ENCODE results near the gene ABHD2. TPM values are rescaled to one million over a fixed set of nuclear protein-coding genes. Genes with fewer than 3 reads are reported as not detected.
A peak's percentile ranks its signal among the peaks of the same experiment; 100 is the strongest.
"Not testable (repeated sequence)": the region's sequence is repeated elsewhere in the genome, so short reads cannot be mapped to it uniquely, and the experiment has no call there.

ABHD2 gene
- total and polyA plus RNA-seq, 4 donors: 47.1 to 75.7 (median 65.2) TPM

DNA sequence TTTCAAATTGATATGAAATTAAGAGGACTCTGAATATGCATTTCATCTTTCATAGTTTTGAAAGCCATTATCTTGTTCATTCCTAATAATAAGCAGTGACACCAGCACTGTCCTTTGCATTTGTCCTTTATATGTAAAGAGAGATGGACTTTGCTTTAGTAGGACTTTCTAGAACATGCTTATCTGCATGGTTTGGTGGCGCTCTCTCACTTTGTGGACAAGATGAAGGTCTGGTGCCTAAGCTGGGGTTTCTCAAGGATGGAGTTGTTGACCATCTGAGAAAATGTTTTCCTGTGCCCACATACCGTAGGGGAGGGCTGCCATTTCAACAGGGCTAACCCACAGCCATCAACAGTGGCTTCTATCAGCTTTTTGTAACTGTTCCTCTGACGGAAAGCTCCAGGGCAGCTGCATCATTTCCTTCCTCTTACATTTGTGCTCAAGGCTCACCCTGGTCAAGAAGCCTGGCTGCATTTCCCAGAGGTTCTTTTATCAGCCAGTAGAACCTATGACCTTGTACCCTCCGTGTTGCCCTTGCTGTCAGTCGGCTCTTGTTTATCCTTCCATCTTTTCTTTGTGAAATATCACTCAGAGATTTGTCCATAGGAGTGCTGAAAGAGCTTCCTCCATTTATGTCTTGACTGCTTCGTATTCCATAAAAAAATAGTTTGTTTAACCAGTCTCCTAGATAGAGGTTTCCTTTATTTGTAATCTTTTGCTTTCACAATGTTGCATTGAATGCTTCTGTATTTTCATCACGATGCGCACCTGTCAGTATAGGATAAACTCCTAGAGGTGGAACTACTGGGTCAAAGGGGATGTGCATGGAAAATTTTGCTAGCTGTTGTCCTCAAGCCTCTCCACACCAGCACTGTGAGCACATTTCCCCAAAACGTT lies 44.6 kb downstream of the ABHD2 start:
- no peaks in the 10 kb centered on the region for H3K9me3 ChIP-seq (ENCODE audit: control insufficient read depth, insufficient read depth, low read length)
- no peak overlapping the region for H3K4me3 ChIP-seq (ENCODE audit: low read depth, low read length)
- no peak for DNase-seq (ENCODE audit: low read depth in 4 of 6, low spot score in 6 of 6)
- H3K27me3 ChIP-seq (ENCODE audit: control insufficient read depth, insufficient read depth, low read length): no peaks in the 10 kb centered on the region
- WGBS (ENCODE audit: insufficient coverage): 72% methylated on average over 3 of the region's 9 CpGs
- H3K36me3 ChIP-seq (ENCODE audit: control insufficient read depth, insufficient read depth, low read length): peaks cover 2% of the 10 kb centered on the region
- peak overlapping the region; percentile 4 for H3K27ac ChIP-seq (ENCODE audit: low read depth, low read length)
- peaks cover 10% of the 10 kb centered on the region for H3K4me1 ChIP-seq (ENCODE audit: control insufficient read depth, insufficient read depth, low read length)

DNA sequence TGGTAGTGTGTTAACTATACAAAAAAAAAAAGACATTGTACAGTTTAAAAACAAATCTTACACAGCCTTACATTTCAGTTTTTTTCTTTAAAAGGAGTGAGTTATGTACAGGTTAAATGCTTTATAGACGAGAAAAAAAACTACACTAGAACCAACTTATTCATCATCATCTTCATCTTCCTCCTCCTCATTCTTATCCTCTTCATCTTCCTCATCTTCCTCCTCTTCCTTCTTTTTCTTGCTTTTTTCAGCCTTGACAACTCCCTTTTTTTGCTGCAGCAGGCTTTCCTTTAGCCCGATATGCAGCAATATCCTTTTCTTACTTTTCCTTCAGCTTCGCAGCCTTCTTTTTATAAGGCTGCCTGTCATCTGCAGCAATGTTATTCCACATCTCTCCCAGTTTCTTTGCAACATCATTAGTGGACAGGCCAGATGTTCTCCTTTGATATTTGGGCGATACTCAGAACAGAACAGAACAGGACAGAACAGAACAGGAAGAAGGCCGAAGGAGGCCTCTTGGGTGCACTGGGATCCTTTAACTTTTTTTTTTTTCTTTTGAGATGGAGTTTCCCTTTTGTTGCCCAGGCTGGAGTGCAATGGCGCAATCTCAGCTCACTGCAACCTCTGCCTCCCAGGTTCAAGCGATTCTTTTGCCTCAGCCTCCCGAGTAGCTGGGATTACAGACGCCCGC lies 47.3 kb downstream of the ABHD2 start:
- DNase-seq (ENCODE audit: low read depth in 4 of 6, low spot score in 6 of 6); H3K27ac ChIP-seq (ENCODE audit: low read depth, low read length): not testable (repeated sequence)

DNA sequence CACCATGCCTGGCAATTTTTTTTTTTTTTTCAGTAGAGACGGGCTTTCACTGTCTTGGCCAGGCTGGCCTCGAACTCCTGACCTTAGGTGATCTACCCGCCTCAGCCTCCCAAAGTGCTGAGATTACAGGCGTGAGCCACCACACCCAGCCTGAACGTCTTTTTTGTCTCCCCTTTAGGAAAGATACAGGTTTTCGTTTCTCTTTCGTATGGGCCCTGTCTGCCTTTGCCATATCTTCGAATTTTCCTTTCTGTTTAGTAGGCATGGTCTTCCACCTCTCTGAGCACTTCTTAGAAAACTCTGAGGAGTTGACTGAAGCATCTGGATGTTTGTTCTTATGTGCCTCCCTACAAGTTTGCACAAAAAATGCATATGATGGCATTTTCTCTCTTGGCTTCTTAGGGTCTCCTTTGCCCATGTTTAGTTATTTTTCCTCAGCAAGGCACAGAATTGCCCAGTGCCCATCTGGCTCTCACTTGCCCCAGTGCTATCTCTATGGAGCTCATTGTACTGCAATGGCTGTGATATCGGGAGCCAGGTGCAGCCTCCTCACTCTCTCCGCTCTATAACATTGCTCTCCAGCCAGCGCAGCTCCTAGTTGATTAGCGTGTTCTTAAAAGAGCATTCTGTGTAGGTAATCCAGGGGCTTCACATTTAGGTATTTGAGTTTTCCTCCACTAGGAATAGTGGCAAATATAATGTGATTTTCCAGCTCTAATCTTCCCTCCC lies 48.0 kb downstream of the ABHD2 start:
- H3K4me3 ChIP-seq (ENCODE audit: low read depth, low read length): no peak overlapping the region
- peaks cover 5% of the 10 kb centered on the region for H3K36me3 ChIP-seq (ENCODE audit: control insufficient read depth, insufficient read depth, low read length)
- H3K4me1 ChIP-seq (ENCODE audit: control insufficient read depth, insufficient read depth, low read length): peaks cover 31% of the 10 kb centered on the region
- no peak for DNase-seq (ENCODE audit: low read depth in 4 of 6, low spot score in 6 of 6)
- 77% methylated on average over 4 of the region's 12 CpGs for WGBS (ENCODE audit: insufficient coverage)
- H3K9me3 ChIP-seq (ENCODE audit: control insufficient read depth, insufficient read depth, low read length): no peaks in the 10 kb centered on the region
- peak overlapping the region; percentile 61 for H3K27ac ChIP-seq (ENCODE audit: low read depth, low read length)
- H3K27me3 ChIP-seq (ENCODE audit: control insufficient read depth, insufficient read depth, low read length): no peaks in the 10 kb centered on the region

More for the DNA sequence above, 47.3 kb downstream of the ABHD2 start:
- 93% methylated on average over 6 of the region's 10 CpGs for WGBS (ENCODE audit: insufficient coverage)
- peaks cover 26% of the 10 kb centered on the region for H3K4me1 ChIP-seq (ENCODE audit: control insufficient read depth, insufficient read depth, low read length)
- not testable (repeated sequence) for H3K36me3 ChIP-seq (ENCODE audit: control insufficient read depth, insufficient read depth, low read length); H3K9me3 ChIP-seq (ENCODE audit: control insufficient read depth, insufficient read depth, low read length); H3K4me3 ChIP-seq (ENCODE audit: low read depth, low read length); H3K27me3 ChIP-seq (ENCODE audit: control insufficient read depth, insufficient read depth, low read length)

DNA sequence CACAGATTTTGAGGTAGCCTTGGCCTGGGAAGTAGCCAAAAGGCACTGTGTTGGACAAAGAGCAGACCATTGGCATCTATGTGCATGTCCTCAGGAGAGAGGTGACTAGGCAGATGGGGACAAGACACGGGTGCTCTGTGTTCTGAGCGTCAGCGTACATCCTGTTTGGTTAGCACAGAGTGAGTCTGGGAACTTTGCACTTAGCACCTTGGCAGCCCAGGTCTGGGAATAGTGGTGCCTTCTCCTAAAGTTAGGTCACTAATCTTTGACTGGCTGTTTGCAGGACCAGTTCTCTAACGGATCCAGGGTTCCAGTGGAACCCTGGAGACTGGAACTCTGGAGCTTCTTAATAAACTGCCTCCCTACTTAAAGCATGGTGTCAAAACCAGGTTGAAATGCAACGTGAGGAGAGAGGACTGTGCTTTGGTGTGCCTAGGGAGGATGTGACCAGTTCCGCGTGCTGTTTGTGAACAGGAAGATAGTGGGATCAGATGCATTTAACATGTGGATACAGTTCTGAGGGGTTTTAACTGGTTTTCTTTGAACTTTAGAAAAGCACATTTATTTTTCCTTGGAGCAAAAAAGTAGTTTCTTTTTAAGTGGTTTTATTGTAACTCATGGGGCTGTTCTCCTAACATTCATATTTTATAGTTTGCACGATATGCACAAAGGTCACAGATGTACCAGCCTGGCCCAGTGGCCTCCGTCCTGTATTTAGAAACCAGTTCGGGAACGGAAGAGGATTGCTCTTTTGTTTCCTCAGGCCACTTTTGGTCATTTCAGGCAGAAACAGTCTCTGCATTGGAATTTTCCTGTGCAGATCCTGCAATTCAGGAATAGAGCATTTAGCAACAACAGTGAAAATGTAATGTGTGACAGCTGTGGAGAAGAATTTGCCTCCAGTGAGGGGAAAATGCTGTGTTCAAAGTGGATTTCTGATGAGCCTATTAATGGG lies 48.8 kb downstream of the ABHD2 start:
- 71% methylated on average over 10 of the region's 11 CpGs for WGBS (ENCODE audit: insufficient coverage)
- peak overlapping the region; percentile 72 for H3K27ac ChIP-seq (ENCODE audit: low read depth, low read length)
- no peaks in the 10 kb centered on the region for H3K27me3 ChIP-seq (ENCODE audit: control insufficient read depth, insufficient read depth, low read length)
- H3K36me3 ChIP-seq (ENCODE audit: control insufficient read depth, insufficient read depth, low read length): peaks cover 8% of the 10 kb centered on the region
- H3K9me3 ChIP-seq (ENCODE audit: control insufficient read depth, insufficient read depth, low read length): no peaks in the 10 kb centered on the region
- no peak for DNase-seq (ENCODE audit: low read depth in 4 of 6, low spot score in 6 of 6)
- no peak overlapping the region for H3K4me3 ChIP-seq (ENCODE audit: low read depth, low read length)
- peaks cover 31% of the 10 kb centered on the region for H3K4me1 ChIP-seq (ENCODE audit: control insufficient read depth, insufficient read depth, low read length)

DNA sequence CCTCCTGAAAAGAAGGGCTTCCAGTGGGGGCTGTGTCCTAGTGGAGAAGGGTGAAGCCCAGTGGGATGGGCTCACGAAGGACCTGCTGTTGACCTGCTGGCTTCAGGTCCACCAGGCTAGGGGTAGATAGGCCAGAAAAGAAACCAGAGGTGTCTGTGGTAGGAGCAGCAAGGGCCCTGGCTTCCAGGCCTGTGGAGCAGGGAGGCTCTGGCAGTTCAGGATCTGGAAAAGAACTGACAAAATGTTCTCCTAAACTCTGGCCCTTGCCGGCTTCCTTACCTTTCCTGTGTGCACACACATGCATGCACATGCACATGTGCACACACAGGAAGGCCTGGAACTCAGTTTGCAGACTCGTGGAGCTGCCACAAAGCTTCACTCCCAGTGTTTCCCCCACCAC lies 49.7 kb downstream of the ABHD2 start:
- WGBS (ENCODE audit: insufficient coverage): 100% methylated on average over 2 of the region's 3 CpGs
- no peak for DNase-seq (ENCODE audit: low read depth in 4 of 6, low spot score in 6 of 6)
- Histone ChIP-seq H3K36me3 (ENCODE audit: control insufficient read depth, insufficient read depth, low read length) (peaks cover 8% of the 10 kb centered on the region), H3K9me3 (ENCODE audit: control insufficient read depth, insufficient read depth, low read length) (no peaks in the 10 kb centered on the region), H3K27ac (ENCODE audit: low read depth, low read length) (peak overlapping the region; percentile 72), H3K27me3 (ENCODE audit: control insufficient read depth, insufficient read depth, low read length) (no peaks in the 10 kb centered on the region), H3K4me3 (ENCODE audit: low read depth, low read length) (no peak overlapping the region), H3K4me1 (ENCODE audit: control insufficient read depth, insufficient read depth, low read length) (peaks cover 34% of the 10 kb centered on the region)

DNA sequence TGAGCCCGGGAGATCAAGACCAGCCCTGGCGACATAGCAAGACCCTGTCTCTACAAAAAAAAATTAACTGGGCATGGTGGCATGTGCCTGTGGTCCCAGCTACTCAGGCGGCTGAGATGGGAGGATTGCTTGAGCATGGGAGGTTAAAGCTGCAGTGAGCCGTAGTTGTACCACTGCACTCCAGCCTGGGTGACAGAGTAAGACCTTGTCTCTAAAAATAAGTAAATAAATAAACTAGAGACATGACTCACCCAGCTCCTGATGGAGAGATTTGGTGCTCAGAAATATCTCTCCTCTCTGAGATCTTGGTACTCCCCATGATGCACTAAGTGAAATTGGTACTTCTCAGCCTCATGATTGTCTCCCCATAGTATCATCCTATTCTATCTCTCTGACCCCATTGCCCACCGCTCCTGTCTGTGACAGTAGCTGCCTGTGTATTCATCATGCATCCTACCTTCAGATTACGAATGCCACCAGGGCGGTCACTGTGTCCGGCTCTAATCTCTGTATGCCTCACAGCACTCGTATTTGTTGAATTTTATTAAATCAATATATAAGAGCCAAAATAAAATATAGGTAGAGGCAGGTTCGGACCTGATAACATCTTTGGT lies 50.9 kb downstream of the ABHD2 start:
- Histone ChIP-seq H3K27ac (ENCODE audit: low read depth, low read length) (peak overlapping the region; percentile 30), H3K4me3 (ENCODE audit: low read depth, low read length) (no peak overlapping the region), H3K27me3 (ENCODE audit: control insufficient read depth, insufficient read depth, low read length) (no peaks in the 10 kb centered on the region), H3K36me3 (ENCODE audit: control insufficient read depth, insufficient read depth, low read length) (peaks cover 8% of the 10 kb centered on the region), H3K4me1 (ENCODE audit: control insufficient read depth, insufficient read depth, low read length) (peaks cover 34% of the 10 kb centered on the region), H3K9me3 (ENCODE audit: control insufficient read depth, insufficient read depth, low read length) (no peaks in the 10 kb centered on the region)
- DNase-seq (ENCODE audit: low read depth in 4 of 6, low spot score in 6 of 6): no peak
- WGBS (ENCODE audit: insufficient coverage): 94% methylated on average over 2 of the region's 10 CpGs

DNA sequence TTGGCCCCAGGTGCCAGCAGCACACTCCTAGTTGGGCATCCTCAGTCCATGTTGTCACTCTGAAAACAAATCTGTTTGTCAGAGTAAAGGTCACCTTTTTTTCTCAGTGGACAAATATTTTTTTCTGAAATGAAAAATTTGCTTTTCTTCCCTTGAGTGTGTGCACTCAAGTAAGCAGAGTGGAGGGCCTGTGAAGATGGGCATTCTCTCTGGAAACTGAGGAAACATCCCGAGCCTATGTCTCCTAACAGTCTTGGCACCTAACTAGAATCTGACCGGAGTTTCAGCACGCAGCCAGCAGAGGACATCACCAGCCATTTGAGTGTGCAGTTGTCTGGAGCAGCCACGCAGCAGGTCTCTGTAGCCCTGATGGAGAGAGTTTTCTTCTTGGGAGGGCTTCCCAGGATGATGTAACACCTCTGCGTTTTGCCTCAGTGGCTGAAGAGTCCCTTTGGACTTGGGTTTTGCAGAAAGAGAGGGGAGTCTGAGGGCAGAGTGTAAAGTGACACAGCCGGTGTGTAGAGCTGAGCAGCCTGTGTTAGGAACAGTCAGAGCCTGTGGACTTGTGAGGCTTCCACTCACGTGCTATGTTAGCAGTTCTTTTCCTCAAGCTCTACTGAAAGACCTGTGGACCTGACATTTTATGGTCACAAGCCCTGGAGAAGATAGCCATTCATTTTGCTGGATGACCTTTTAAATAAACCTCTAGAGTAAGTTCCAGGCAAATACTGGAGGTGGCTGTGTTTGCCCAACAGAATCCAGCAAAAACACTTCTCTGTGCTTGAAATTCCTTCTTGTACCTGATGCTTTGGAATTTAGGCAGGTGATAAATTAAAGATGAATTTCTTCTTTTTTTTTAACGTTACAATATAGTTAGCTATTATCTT lies 51.6 kb downstream of the ABHD2 start:
- DNase-seq (ENCODE audit: low read depth in 4 of 6, low spot score in 6 of 6): peak in 2 of 6 donors; percentile 36 to 42
- H3K4me1 ChIP-seq (ENCODE audit: control insufficient read depth, insufficient read depth, low read length): peaks cover 34% of the 10 kb centered on the region
- no peaks in the 10 kb centered on the region for H3K9me3 ChIP-seq (ENCODE audit: control insufficient read depth, insufficient read depth, low read length)
- no peak overlapping the region for H3K27ac ChIP-seq (ENCODE audit: low read depth, low read length)
- peaks cover 8% of the 10 kb centered on the region for H3K36me3 ChIP-seq (ENCODE audit: control insufficient read depth, insufficient read depth, low read length)
- H3K27me3 ChIP-seq (ENCODE audit: control insufficient read depth, insufficient read depth, low read length): no peaks in the 10 kb centered on the region
- 66% methylated on average over 6 of the region's 8 CpGs for WGBS (ENCODE audit: insufficient coverage)
- H3K4me3 ChIP-seq (ENCODE audit: low read depth, low read length): no peak overlapping the region

DNA sequence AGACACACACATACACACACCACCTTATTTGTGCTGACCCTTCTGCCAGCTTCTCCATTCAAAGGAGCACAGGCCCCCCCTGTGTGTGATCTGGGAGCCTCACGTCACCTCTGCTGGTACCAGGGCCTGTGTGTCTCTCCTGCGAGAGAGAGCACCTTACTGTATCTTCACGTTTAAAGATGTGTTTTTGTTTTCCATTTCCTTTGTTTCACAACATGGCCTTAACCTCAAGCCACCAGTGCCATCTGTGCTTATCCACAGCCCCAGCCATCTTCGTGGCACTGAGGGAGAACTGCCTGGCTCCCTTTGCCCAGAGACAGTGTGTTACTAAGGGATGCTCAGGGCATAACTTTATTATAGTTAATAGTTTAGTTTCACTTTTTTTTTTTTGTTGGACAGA lies 52.3 kb downstream of the ABHD2 start:
- no peak for DNase-seq (ENCODE audit: low read depth in 4 of 6, low spot score in 6 of 6)
- H3K4me1 ChIP-seq (ENCODE audit: control insufficient read depth, insufficient read depth, low read length): peaks cover 34% of the 10 kb centered on the region
- H3K27ac ChIP-seq (ENCODE audit: low read depth, low read length): no peak overlapping the region
- no peaks in the 10 kb centered on the region for H3K27me3 ChIP-seq (ENCODE audit: control insufficient read depth, insufficient read depth, low read length)
- peaks cover 8% of the 10 kb centered on the region for H3K36me3 ChIP-seq (ENCODE audit: control insufficient read depth, insufficient read depth, low read length)
- H3K4me3 ChIP-seq (ENCODE audit: low read depth, low read length): no peak overlapping the region
- H3K9me3 ChIP-seq (ENCODE audit: control insufficient read depth, insufficient read depth, low read length): no peaks in the 10 kb centered on the region
- WGBS (ENCODE audit: insufficient coverage): 64% methylated on average over 3 of the region's 4 CpGs
